ENCODE results near the gene ZNF668. TPM values are rescaled to one million over a fixed set of nuclear protein-coding genes. Genes with fewer than 3 reads are reported as not detected.
A peak's percentile ranks its signal among the peaks of the same experiment; 100 is the strongest.

ZNF668 gene
- polyA plus RNA-seq, 1 of the 3 experiments (the other 2 are of a cell fraction): 13.6 TPM

DNA sequence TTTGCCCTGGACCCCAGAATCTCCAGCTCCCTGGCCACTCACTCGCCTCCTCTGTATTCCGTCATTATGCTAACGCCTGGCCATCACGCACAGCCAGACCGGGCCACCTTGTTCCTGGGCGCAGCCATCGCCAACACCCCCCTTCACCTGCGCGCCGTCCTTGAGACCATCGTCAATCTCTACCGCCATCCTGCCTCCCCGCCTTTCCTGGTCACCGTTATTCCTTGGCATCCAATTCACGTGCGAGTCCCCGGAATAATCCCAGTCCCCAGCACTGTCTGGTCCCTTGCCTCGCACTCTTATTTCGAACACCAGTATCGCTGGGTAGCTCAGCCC lies 20.0 kb upstream of the ZNF668 start (continued):
- TF ChIP-seq, protein P1, sequence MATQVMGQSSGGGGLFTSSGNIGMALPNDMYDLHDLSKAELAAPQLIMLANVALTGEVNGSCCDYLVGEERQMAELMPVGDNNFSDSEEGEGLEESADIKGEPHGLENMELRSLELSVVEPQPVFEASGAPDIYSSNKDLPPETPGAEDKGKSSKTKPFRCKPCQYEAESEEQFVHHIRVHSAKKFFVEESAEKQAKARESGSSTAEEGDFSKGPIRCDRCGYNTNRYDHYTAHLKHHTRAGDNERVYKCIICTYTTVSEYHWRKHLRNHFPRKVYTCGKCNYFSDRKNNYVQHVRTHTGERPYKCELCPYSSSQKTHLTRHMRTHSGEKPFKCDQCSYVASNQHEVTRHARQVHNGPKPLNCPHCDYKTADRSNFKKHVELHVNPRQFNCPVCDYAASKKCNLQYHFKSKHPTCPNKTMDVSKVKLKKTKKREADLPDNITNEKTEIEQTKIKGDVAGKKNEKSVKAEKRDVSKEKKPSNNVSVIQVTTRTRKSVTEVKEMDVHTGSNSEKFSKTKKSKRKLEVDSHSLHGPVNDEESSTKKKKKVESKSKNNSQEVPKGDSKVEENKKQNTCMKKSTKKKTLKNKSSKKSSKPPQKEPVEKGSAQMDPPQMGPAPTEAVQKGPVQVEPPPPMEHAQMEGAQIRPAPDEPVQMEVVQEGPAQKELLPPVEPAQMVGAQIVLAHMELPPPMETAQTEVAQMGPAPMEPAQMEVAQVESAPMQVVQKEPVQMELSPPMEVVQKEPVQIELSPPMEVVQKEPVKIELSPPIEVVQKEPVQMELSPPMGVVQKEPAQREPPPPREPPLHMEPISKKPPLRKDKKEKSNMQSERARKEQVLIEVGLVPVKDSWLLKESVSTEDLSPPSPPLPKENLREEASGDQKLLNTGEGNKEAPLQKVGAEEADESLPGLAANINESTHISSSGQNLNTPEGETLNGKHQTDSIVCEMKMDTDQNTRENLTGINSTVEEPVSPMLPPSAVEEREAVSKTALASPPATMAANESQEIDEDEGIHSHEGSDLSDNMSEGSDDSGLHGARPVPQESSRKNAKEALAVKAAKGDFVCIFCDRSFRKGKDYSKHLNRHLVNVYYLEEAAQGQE (IDR thresholded peaks at IDR 0.05; ENCODE audit: low read depth, low read length): no peak
- no peak for TF ChIP-seq TCF12 (IDR thresholded peaks at IDR 0.05)
- no peak for TF ChIP-seq NRF1 (IDR thresholded peaks at IDR 0.05; ENCODE audit: low read depth, low read length)

DNA sequence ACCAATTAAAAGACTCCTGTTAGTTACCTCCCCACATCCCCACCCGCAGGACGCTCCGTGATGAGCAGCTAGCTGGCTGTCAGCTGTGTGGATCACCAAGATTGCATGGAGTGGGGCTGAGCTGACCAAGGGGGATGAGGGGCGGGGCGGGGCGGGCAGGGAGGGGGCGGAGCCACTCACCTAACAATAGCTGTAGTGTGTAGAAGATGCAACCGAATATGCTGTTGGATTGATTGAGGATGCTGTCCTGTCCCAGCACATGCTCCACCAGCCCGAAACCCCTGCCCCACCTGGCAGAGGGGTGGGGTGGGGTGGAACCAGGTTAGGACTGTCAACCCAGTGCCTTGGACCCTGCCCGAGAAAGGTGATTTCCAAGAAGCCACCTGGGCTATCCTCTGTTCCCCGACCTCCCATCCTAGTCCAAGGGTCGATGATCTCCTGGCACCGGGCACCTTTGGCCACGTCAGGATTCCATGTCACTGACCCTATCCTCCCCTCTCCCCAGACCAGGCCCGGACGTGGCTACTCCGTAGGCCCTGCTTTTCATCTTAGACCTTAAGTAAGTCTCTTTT lies 19.2 kb upstream of the ZNF668 start:
- peak overlapping the region; percentile 68 to 100 for H3K4me3 ChIP-seq (ENCODE audit: low read depth in 2 of 2, low read length in 1 of 2)
- H3K4me1 ChIP-seq (ENCODE audit: control insufficient read depth in 1 of 2, insufficient read depth in 2 of 2, low read depth in 1 of 2, low read length in 1 of 2): peaks cover 4 to 16% of the 10 kb centered on the region in 2 experiments; a peak in 2 of 4 replicates
- ChIA-PET CTCF (interaction anchor here (0.8 to 2.6 kb wide), 4 partner anchors 21 to 108 kb away, joined by 3 to 13 read pairs (median 3); partner anchors contain the start of gene HSD3B7), POLR2A (interaction anchor here (0.9 to 1.8 kb wide), 8 partner anchors 7 to 349 kb away, joined by 3 to 11 read pairs (median 6); partner anchors contain the start of genes FUS, ZNF646, ZNF668 and ZNF843)
- 10% methylated on average over 11 of the region's 17 CpGs for WGBS (ENCODE audit: low lambda C conversion rate)
- no peak overlapping the region for H2AFZ ChIP-seq (ENCODE audit: low read depth)
- no peaks in the 10 kb centered on the region for H3F3A ChIP-seq (replicated peaks; ENCODE audit: insufficient read depth)
- TF ChIP-seq MXI1 (IDR thresholded peaks at IDR 0.05; ENCODE audit: low read depth, low read length): peak; percentile 9; the same call in 1 of the 2 replicates
- no peak for TF ChIP-seq MEF2A (IDR thresholded peaks at IDR 0.05; ENCODE audit: borderline replicate concordance, low read depth)
- no peak for TF ChIP-seq NRF1 (IDR thresholded peaks at IDR 0.05; ENCODE audit: low read depth, low read length)
- TF ChIP-seq ELF1 (IDR thresholded peaks at IDR 0.05): no peak
- no peak for TF ChIP-seq SIN3A (IDR thresholded peaks at IDR 0.05; ENCODE audit: borderline replicate concordance, low read depth, low read length)
- no peak for TF ChIP-seq TCF12 (IDR thresholded peaks at IDR 0.05)
- TF ChIP-seq, protein P1 (IDR thresholded peaks at IDR 0.05; ENCODE audit: low read depth, low read length): no peak
- TF ChIP-seq CHD2 (IDR thresholded peaks at IDR 0.05; ENCODE audit: low read length, partially characterized antibody): peak; percentile 36
- no peak for TF ChIP-seq GATA2 (CRISPR knock-in tag; IDR thresholded peaks at IDR 0.05)
- H3K27ac ChIP-seq (ENCODE audit: low read depth in 2 of 2, low read length in 1 of 2): peak overlapping the region; percentile 19 to 73; a peak in 3 of 4 replicates
- no peaks in the 10 kb centered on the region for H3K27me3 ChIP-seq (ENCODE audit: insufficient read depth)
- no peaks in the 10 kb centered on the region for H3K9me2 ChIP-seq
- peak; percentile 87 for DNase-seq
- H3K9ac ChIP-seq: peak overlapping the region; percentile 92
- H3K79me2 ChIP-seq (ENCODE audit: insufficient read depth): peaks cover 56% of the 10 kb centered on the region
- H3K4me2 ChIP-seq: peak overlapping the region; percentile 100
- H4K20me1 ChIP-seq (ENCODE audit: insufficient read depth): peaks cover 7% of the 10 kb centered on the region; the same call in 1 of the 2 replicates
- H3K9me3 ChIP-seq: no peaks in the 10 kb centered on the region
- H3K36me3 ChIP-seq (replicated peaks in 1 of 2; ENCODE audit: control insufficient read depth in 1 of 2, insufficient read depth in 2 of 2, low read length in 1 of 2): peaks cover 0 to 6% of the 10 kb centered on the region in 2 experiments

All from SK-N-SH (cell line).